H54 (cell line): Measurements from ENCODE around the gene PDE4D.

Source experiments
- DNase-seq: peaks from one replicate; pipeline ENCODE4 v3.0.0; 2011; ENCODE audit warnings: low spot score, mixed read lengths; ENCODE audit not compliant: insufficient read length
- FAIRE-seq: peaks from 3 replicates; lab custom pipeline; 2011; peaks lifted over from hg19 to GRCh38; lab: Jason Lieb, UNC
- POLR2A ChIP-seq: IDR thresholded peaks from 2 replicates; pipeline ENCODE4 v1.6.1; 2011; ENCODE audit warnings: low read depth, mild to moderate bottlenecking, low read length

PDE4D gene

GRCh38 chr5:59254055-59254687 is 639.4 kb downstream of the PDE4D start:
- DNase-seq: no peak
- no peak for FAIRE-seq
- no peak for TF ChIP-seq POLR2A

- FAIRE-seq (no peak), DNase-seq (no peak)
- no peak for TF ChIP-seq POLR2A
Measured at GRCh38 chr5:59253625-59254024, 639.9 kb downstream of the PDE4D start.

GRCh38 chr5:59251627-59252026 is 641.9 kb downstream of the PDE4D start:
- no peak for FAIRE-seq
- TF ChIP-seq POLR2A: no peak

GRCh38 chr5:59249726-59250125 is 643.8 kb downstream of the PDE4D start:
- no peak for FAIRE-seq
- no peak for DNase-seq
- no peak for TF ChIP-seq POLR2A

More at GRCh38 chr5:59251627-59252026, 641.9 kb downstream of the PDE4D start:
- DNase-seq: no peak

GRCh38 chr5:59249160-59249559 is 644.4 kb downstream of the PDE4D start:
- no peak for DNase-seq
- TF ChIP-seq POLR2A: no peak
- FAIRE-seq: no peak

- FAIRE-seq (no peak), DNase-seq (no peak)
- no peak for TF ChIP-seq POLR2A
Measured at GRCh38 chr5:59246882-59247281, 646.6 kb downstream of the PDE4D start.

GRCh38 chr5:59246145-59246869 is 647.2 kb downstream of the PDE4D start:
- DNase-seq (no peak), FAIRE-seq (no peak)
- TF ChIP-seq POLR2A: no peak

- DNase-seq (no peak), FAIRE-seq (no peak)
- TF ChIP-seq POLR2A: no peak
Measured at GRCh38 chr5:59245198-59245597, 648.3 kb downstream of the PDE4D start.

GRCh38 chr5:59241552-59241951 is 652.0 kb downstream of the PDE4D start:
- TF ChIP-seq POLR2A: no peak
- no peak for FAIRE-seq
- DNase-seq: no peak

GRCh38 chr5:59241119-59241518 is 652.4 kb downstream of the PDE4D start:
- no peak for TF ChIP-seq POLR2A
- DNase-seq: no peak
- no peak for FAIRE-seq

- no peak for FAIRE-seq
- TF ChIP-seq POLR2A: no peak
- DNase-seq: no peak
Measured at GRCh38 chr5:59238126-59238902, 655.2 kb downstream of the PDE4D start.

- DNase-seq: no peak
- FAIRE-seq: no peak
- TF ChIP-seq POLR2A: no peak
Measured at GRCh38 chr5:59236986-59237385, 656.5 kb downstream of the PDE4D start.

- FAIRE-seq: no peak
- TF ChIP-seq POLR2A: no peak
- DNase-seq: no peak
Measured at GRCh38 chr5:59236448-59236847, 657.1 kb downstream of the PDE4D start.

GRCh38 chr5:59234236-59234635 is 659.3 kb downstream of the PDE4D start:
- FAIRE-seq: no peak
- DNase-seq: no peak
- no peak for TF ChIP-seq POLR2A
